ENCODE results near the gene SPSB3.

SPSB3 gene

GRCh38 chr16:1775846-1776671 lies 6.3 kb downstream of the SPSB3 start:
- no peak for DNase-seq

- no peak for DNase-seq
Observed at GRCh38 chr16:1775006-1775845, 7.1 kb downstream of the SPSB3 start.

- DNase-seq, result no peak
Observed at GRCh38 chr16:1774448-1774780, 8.0 kb downstream of the SPSB3 start.

- DNase-seq, result peak in 12 of 51 donors; percentile 17 to 47 (median 38)
Observed at GRCh38 chr16:1773703-1774447, 8.5 kb downstream of the SPSB3 start.

- peak; percentile 27 to 84 (median 68) for DNase-seq
Observed at GRCh38 chr16:1772908-1773702, 9.3 kb downstream of the SPSB3 start, which contains the start of gene MRPS34. Gene MRPS34 (minus strand): TSS chr16:1773134. CDS start chr16:1773119, 15 bp downstream.

GRCh38 chr16:1772362-1772907 lies 9.9 kb downstream of the SPSB3 start, which contains the start of gene EME2:
Gene EME2 (plus strand): TSS chr16:1772810. CDS start chr16:1773228, 418 bp downstream.
- peak in 4 of 51 donors; percentile 27 to 57 (median 42) for DNase-seq

- DNase-seq, result no peak
Observed at GRCh38 chr16:1771864-1772361, 10.5 kb downstream of the SPSB3 start.

GRCh38 chr16:1771188-1771863 lies 11.0 kb downstream of the SPSB3 start, which contains the start of gene NME3:
Gene NME3 (minus strand): TSS chr16:1771543. CDS start chr16:1771534, 9 bp downstream.
- peak in 49 of 51 donors; percentile 21 to 82 (median 55) for DNase-seq

GRCh38 chr16:1770328-1771187 lies 11.8 kb downstream of the SPSB3 start:
- DNase-seq, result peak in 44 of 51 donors; percentile 13 to 71 (median 43)

- DNase-seq, result peak in 9 of 51 donors; percentile 14 to 56 (median 40)
Observed at GRCh38 chr16:1769402-1770300, 12.7 kb downstream of the SPSB3 start.

- DNase-seq, result peak in 1 of 51 donors; percentile 3
Observed at GRCh38 chr16:1768767-1769401, 13.5 kb downstream of the SPSB3 start.

GRCh38 chr16:1768061-1768766 lies 14.2 kb downstream of the SPSB3 start:
- no peak for DNase-seq

- no peak for DNase-seq
Observed at GRCh38 chr16:1767116-1767994, 15.0 kb downstream of the SPSB3 start.

GRCh38 chr16:1766701-1767100 lies 15.7 kb downstream of the SPSB3 start:
- no peak for DNase-seq

GRCh38 chr16:1766231-1766630 lies 16.1 kb downstream of the SPSB3 start:
- DNase-seq, result no peak
